BLaER1 treated with 17β-estradiol and CSF1 and Interleukin-3, amounts not matched to agents 10 nM and 100 nM (cell line): ENCODE measurements around the gene KAT8.
"Not testable (repeated sequence)": the region's sequence is repeated elsewhere in the genome, so short reads cannot be mapped to it uniquely, and the experiment has no call there.

Source experiments
- H3K27ac ChIP-seq, 11 experiments: shearing (Covaris generic); formaldehyde crosslinking; 2 replicates each; pipeline ENCODE4 v1.8.1; 2022
- H3K27me3 ChIP-seq, 11 experiments: shearing (Covaris generic); formaldehyde crosslinking; 2 replicates each; pipeline ENCODE4 v1.8.1; 2022
- H3K36me3 ChIP-seq, 11 experiments: shearing (Covaris generic); formaldehyde crosslinking; 2 replicates each; pipeline ENCODE4 v1.8.1; 2022
- H3K4me1 ChIP-seq, 10 experiments: shearing (Covaris generic); formaldehyde crosslinking; 2 replicates each; pipeline ENCODE4 v1.8.1; 2022
- H3K4me2 ChIP-seq, 11 experiments: shearing (Covaris generic); formaldehyde crosslinking; 2 replicates each; pipeline ENCODE4 v1.8.1; 2022
- H3K4me3 ChIP-seq, 10 experiments: shearing (Covaris generic); formaldehyde crosslinking; 2 replicates each; pipeline ENCODE4 v1.8.1; 2022
- H3K9ac ChIP-seq, 11 experiments: shearing (Covaris generic); formaldehyde crosslinking; 2 replicates each; pipeline ENCODE4 v1.8.1; 2022
- H3K9me3 ChIP-seq, 11 experiments: shearing (Covaris generic); formaldehyde crosslinking; replicated peaks in 1 of 11; 2 replicates each; pipeline ENCODE4 v1.8.1; 2022
- H4K20me1 ChIP-seq, 11 experiments: shearing (Covaris generic); formaldehyde crosslinking; 2 replicates each; pipeline ENCODE4 v1.8.1; 2022
- Cebpa-rat ChIP-seq, 11 experiments: shearing (Covaris generic); IDR thresholded peaks; 2 replicates each; pipeline ENCODE4 v1.8.1; 2022

Gene KAT8

GRCh38 chr16:31094424-31095120, 22.9 kb upstream of the KAT8 start, which contains the start of gene VKORC1:
Gene VKORC1 (minus strand): TSS chr16:31094797. CDS start chr16:31094729, 68 bp downstream.
- Histone ChIP-seq H3K27ac (peak within 1 kb of the TSS; percentile 47 to 82 (median 77); a peak in 21 of 22 replicates), H3K36me3 (peaks cover 13 to 32% (median 22%) of the 10 kb centered on the region in 11 experiments), H3K4me3 (peak within 1 kb of the TSS; percentile 81 to 98 (median 92)), H3K9ac (peak within 1 kb of the TSS; percentile 80 to 90 (median 87)), H4K20me1 (peaks cover 0 to 29% (median 0%) of the 10 kb centered on the region in 11 experiments; a peak in 7 of 22 replicates), H3K27me3 (no peaks in the 10 kb centered on the region), H3K4me2 (peak within 1 kb of the TSS; percentile 83 to 99 (median 97)), H3K4me1 (peaks cover 20 to 46% (median 29%) of the 10 kb centered on the region in 10 experiments), H3K9me3 (0 out of 22 replicates have a peak, but pooled peaks cover 0 to under 1% (median 0%) of the 10 kb centered on the region in 11 experiments)
- no peak for TF ChIP-seq Cebpa-rat (IDR thresholded peaks at IDR 0.05)

- no peak overlapping the region for H3K27ac ChIP-seq
- no peak overlapping the region for H3K4me2 ChIP-seq
- no peak overlapping the region for H3K4me3 ChIP-seq
- no peak overlapping the region for H3K9ac ChIP-seq
- no peaks in the 10 kb centered on the region for H3K27me3 ChIP-seq
- H3K4me1 ChIP-seq, result peaks cover 7 to 17% (median 12%) of the 10 kb centered on the region in 10 experiments; a peak in 19 of 20 replicates
- H3K9me3 ChIP-seq, result peaks cover 0 to 7% (median 0%) of the 10 kb centered on the region in 11 experiments; a peak in 1 of 22 replicates
- H4K20me1 ChIP-seq, result no peaks in the 10 kb centered on the region
- TF ChIP-seq Cebpa-rat (IDR thresholded peaks at IDR 0.05), result no peak
- H3K36me3 ChIP-seq, result no peaks in the 10 kb centered on the region
These were observed 17.4 kb upstream of the KAT8 start for GRCh38 chr16:31099860-31100638.

- H3K27me3 ChIP-seq, H3K9ac ChIP-seq, H3K27ac ChIP-seq, H3K9me3 ChIP-seq, H4K20me1 ChIP-seq, H3K4me3 ChIP-seq, H3K4me2 ChIP-seq, H3K36me3 ChIP-seq: not testable (repeated sequence)
- peaks cover 0 to 11% (median 7%) of the 10 kb centered on the region in 10 experiments; a peak in 14 of 20 replicates for H3K4me1 ChIP-seq
These were observed 16.4 kb upstream of the KAT8 start for GRCh38 chr16:31100876-31101641.

GRCh38 chr16:31105677-31106213, 11.7 kb upstream of the KAT8 start:
- Histone ChIP-seq H3K4me2 (peak overlapping the region in 9 of 11 experiments; percentile 24 to 73 (median 40); a peak in 9 of 22 replicates), H3K4me1 (peaks cover 25 to 40% (median 31%) of the 10 kb centered on the region in 10 experiments), H3K9ac (peak overlapping the region; percentile 9 to 64 (median 56); a peak in 15 of 22 replicates), H3K27ac (peak overlapping the region; percentile 44 to 72 (median 60); a peak in 19 of 22 replicates), H3K4me3 (no peak overlapping the region), H3K9me3 (no peaks in the 10 kb centered on the region), H3K36me3 (peaks cover 13 to 18% (median 16%) of the 10 kb centered on the region in 11 experiments), H4K20me1 (no peaks in the 10 kb centered on the region; a peak in 1 of 22 replicates), H3K27me3 (no peaks in the 10 kb centered on the region)
- TF ChIP-seq Cebpa-rat (IDR thresholded peaks at IDR 0.05), result no peak

- H3K9ac ChIP-seq, result peak overlapping the region in 3 of 11 experiments; percentile 4 to 96 (median 95); a peak in 2 of 22 replicates
- H3K4me2 ChIP-seq, result peak overlapping the region in 10 of 11 experiments; percentile 87 to 99 (median 96); a peak in 15 of 22 replicates
- no peaks in the 10 kb centered on the region for H3K27me3 ChIP-seq
- no peaks in the 10 kb centered on the region for H3K9me3 ChIP-seq
- H3K36me3 ChIP-seq, result peaks cover 23 to 28% (median 26%) of the 10 kb centered on the region in 11 experiments
- H3K4me1 ChIP-seq, result peaks cover 25 to 50% (median 35%) of the 10 kb centered on the region in 10 experiments
- no peak overlapping the region for H3K4me3 ChIP-seq
- H4K20me1 ChIP-seq, result no peaks in the 10 kb centered on the region; a peak in 1 of 22 replicates
- no peak for TF ChIP-seq Cebpa-rat (IDR thresholded peaks at IDR 0.05)
- peak overlapping the region in 3 of 11 experiments; percentile 88 to 94 (median 91); a peak in 2 of 22 replicates for H3K27ac ChIP-seq
These were observed 10.7 kb upstream of the KAT8 start for GRCh38 chr16:31106509-31107464.

GRCh38 chr16:31107465-31107867, 10.0 kb upstream of the KAT8 start:
- no peak for TF ChIP-seq Cebpa-rat (IDR thresholded peaks at IDR 0.05)
- peak overlapping the region; percentile 87 to 99 (median 96) for H3K4me2 ChIP-seq
- H4K20me1 ChIP-seq, result no peaks in the 10 kb centered on the region; a peak in 1 of 22 replicates
- H3K27ac ChIP-seq, result peak overlapping the region in 8 of 11 experiments; percentile 86 to 96 (median 91); a peak in 13 of 22 replicates
- H3K9ac ChIP-seq, result peak overlapping the region in 7 of 11 experiments; percentile 4 to 98 (median 95); a peak in 8 of 22 replicates
- H3K9me3 ChIP-seq, result no peaks in the 10 kb centered on the region
- H3K4me3 ChIP-seq, result peak overlapping the region in 9 of 10 experiments; percentile 84 to 100 (median 99); a peak in 11 of 20 replicates
- peaks cover 27 to 57% (median 42%) of the 10 kb centered on the region in 10 experiments for H3K4me1 ChIP-seq
- no peaks in the 10 kb centered on the region for H3K27me3 ChIP-seq
- H3K36me3 ChIP-seq, result peaks cover 30 to 35% (median 33%) of the 10 kb centered on the region in 11 experiments

GRCh38 chr16:31108035-31108793, 9.2 kb upstream of the KAT8 start, which contains the start of gene BCKDK:
Gene BCKDK (plus strand): TSS chr16:31108386. CDS start chr16:31109224, 838 bp downstream.
- H3K4me3 ChIP-seq, result peak within 1 kb of the TSS; percentile 84 to 100 (median 98)

More at GRCh38 chr16:31108035-31108793, 9.2 kb upstream of the KAT8 start, which contains the start of gene BCKDK:
- H3K9me3 ChIP-seq, result no peaks in the 10 kb centered on the region
- no peaks in the 10 kb centered on the region; a peak in 1 of 22 replicates for H4K20me1 ChIP-seq
- peaks cover 35 to 64% (median 50%) of the 10 kb centered on the region in 10 experiments for H3K4me1 ChIP-seq
- TF ChIP-seq Cebpa-rat (IDR thresholded peaks at IDR 0.05), result no peak
- peaks cover 35 to 41% (median 38%) of the 10 kb centered on the region in 11 experiments for H3K36me3 ChIP-seq
- H3K4me2 ChIP-seq, result peak within 1 kb of the TSS; percentile 87 to 99 (median 96)
- H3K9ac ChIP-seq, result peak within 1 kb of the TSS; percentile 88 to 98 (median 95)
- H3K27me3 ChIP-seq, result no peaks in the 10 kb centered on the region
- H3K27ac ChIP-seq, result peak within 1 kb of the TSS; percentile 85 to 96 (median 91)
